HL-60 (cell line): ENCODE data around the gene TBC1D14.

Experiments
- DNase-seq, 2 experiments: peaks; one replicate each; pipeline ENCODE4 v3.0.0-alpha.2; 2010 to 2020; ENCODE audit warnings: low read depth in 1 of 2, low spot score in 1 of 2
- H3K27ac ChIP-seq: fragments of 250-450 bp; sonication (Bioruptor Pico); replicated peaks from 2 replicates; pipeline ENCODE4 v1.5.1; 2020; ENCODE audit warnings: mild to moderate bottlenecking, moderate library complexity
- H3K27me3 ChIP-seq: fragments of 250-450 bp; sonication (Bioruptor Pico); 2 replicates; pipeline ENCODE4 v1.5.1; 2021; ENCODE audit warnings: mild to moderate bottlenecking, moderate library complexity; ENCODE audit not compliant: insufficient read depth, poor library complexity, severe bottlenecking
- H3K4me3 ChIP-seq: replicated peaks from 2 replicates; pipeline ENCODE4 v1.5.1; 2011; ENCODE audit warnings: mild to moderate bottlenecking, control low read depth, low read length; ENCODE audit not compliant: insufficient read depth
- CTCF ChIP-seq: IDR thresholded peaks from one replicate; pipeline ENCODE4 v1.5.1; 2011; ENCODE audit warnings: low read length, control low read depth, inconsistent platforms; ENCODE audit not compliant: insufficient read depth
- GABPA ChIP-seq: IDR thresholded peaks from 2 replicates; pipeline ENCODE4 v1.6.1; 2012; ENCODE audit warnings: low read depth
- POLR2AphosphoS5 ChIP-seq: IDR thresholded peaks from 2 replicates; pipeline ENCODE4 v1.6.1; 2012; ENCODE audit warnings: low read depth
- REST ChIP-seq: IDR thresholded peaks from 2 replicates; pipeline ENCODE4 v1.6.1; 2012; ENCODE audit warnings: low read depth; ENCODE audit not compliant: insufficient replicate concordance
- SPI1 ChIP-seq: IDR thresholded peaks from 2 replicates; pipeline ENCODE4 v1.6.1; 2012; ENCODE audit warnings: low read depth, mild to moderate bottlenecking, borderline replicate concordance

The TBC1D14 gene

GRCh38 chr4:6957148-6957520, 47.5 kb downstream of the TBC1D14 start:
- Histone ChIP-seq H3K4me3 (no peak overlapping the region), H3K27me3 (no peaks in the 10 kb centered on the region), H3K27ac (no peak overlapping the region)
- DNase-seq, result no peak
- TF ChIP-seq GABPA (no peak), CTCF (no peak), POLR2AphosphoS5 (no peak), SPI1 (no peak), REST (no peak)

- no peak for TF ChIP-seq SPI1
- TF ChIP-seq REST, result no peak
- no peak for TF ChIP-seq GABPA
- no peak for TF ChIP-seq CTCF
- TF ChIP-seq POLR2AphosphoS5, result no peak
- no peak overlapping the region for H3K27ac ChIP-seq
- no peak for DNase-seq
- no peak overlapping the region for H3K4me3 ChIP-seq
- H3K27me3 ChIP-seq, result no peaks in the 10 kb centered on the region
Measured at GRCh38 chr4:6957994-6958393, 48.4 kb downstream of the TBC1D14 start.

GRCh38 chr4:6959261-6959660, 49.6 kb downstream of the TBC1D14 start:
- TF ChIP-seq POLR2AphosphoS5 (no peak), CTCF (no peak), GABPA (no peak), REST (no peak), SPI1 (no peak)
- H3K27ac ChIP-seq, result no peak overlapping the region
- H3K27me3 ChIP-seq, result no peaks in the 10 kb centered on the region
- no peak for DNase-seq
- no peak overlapping the region for H3K4me3 ChIP-seq
